Panc1 (cell line): Measurements from ENCODE around the gene NXPH4. TPM values are rescaled to one million over a fixed set of nuclear protein-coding genes. Genes with fewer than 3 reads are reported as not detected.

Source experiments
- ATAC-seq: fragments of 200-7000 bp; cut with Tn5 transposase; 2 replicates; pipeline ENCODE4 v1.9.1; 2020; ENCODE audit warnings: mild to moderate bottlenecking, moderate library complexity
- BruUV-seq: library from RNA; stranded (reverse); fragments of 400-500 nt; replicated peaks from 2 replicates; lab custom pipeline; 2021; lab: Mats Ljungman, UMichigan
- CTCF ChIA-PET: fragments of 300-600 bp; sonication (Branson Sonifier 250); formaldehyde crosslinking; loops from one replicate; lab custom pipeline; 2022; ENCODE audit warnings: antibody characterized with exemption; lab: Charles Lee
- POLR2A ChIA-PET: fragments of 300-600 bp; sonication (Branson Sonifier 250); formaldehyde crosslinking; loops from one replicate; lab custom pipeline; 2022; ENCODE audit warnings: antibody characterized with exemption; lab: Charles Lee
- DNase-seq: peaks from one replicate; pipeline ENCODE4 v3.0.0-alpha.2; 2010; ENCODE audit warnings: low read depth, low spot score
- H3K27ac ChIP-seq: 2 replicates; pipeline ENCODE4 v1.5.1; 2011; ENCODE audit warnings: mild to moderate bottlenecking, low read length, inconsistent platforms
- H3K27me3 ChIP-seq: fragments of 200-500 bp; sonication (Bioruptor generic); 2 replicates; pipeline ENCODE4 v1.6.0; 2014; ENCODE audit warnings: low read length, inconsistent platforms; ENCODE audit not compliant: control insufficient read depth, insufficient read depth
- H3K36me3 ChIP-seq: fragments of 200-500 bp; sonication (Bioruptor generic); 2 replicates; pipeline ENCODE4 v1.5.1; 2014; ENCODE audit warnings: inconsistent platforms, mild to moderate bottlenecking, low read length, moderate library complexity; ENCODE audit not compliant: control insufficient read depth, insufficient read depth
- H3K4me1 ChIP-seq: 2 replicates; pipeline ENCODE4 v1.5.1; 2011; ENCODE audit warnings: inconsistent platforms, mild to moderate bottlenecking, low read length, moderate library complexity; ENCODE audit not compliant: control insufficient read depth, insufficient read depth
- H3K4me3 ChIP-seq, 2 experiments: 2 replicates each; pipeline ENCODE4 v1.5.1; 2011 to 2012; ENCODE audit warnings: low read depth in 2 of 2, low read length in 2 of 2, mild to moderate bottlenecking in 2 of 2, inconsistent platforms in 1 of 2, moderate library complexity in 1 of 2
- H3K9me3 ChIP-seq: fragments of 200-500 bp; sonication (Bioruptor generic); 2 replicates; pipeline ENCODE4 v1.5.1; 2014; ENCODE audit warnings: low read depth, mild to moderate bottlenecking, inconsistent platforms, low read length, moderate library complexity; ENCODE audit not compliant: control insufficient read depth, insufficient read depth
- POLR2AphosphoS5 ChIP-seq: IDR thresholded peaks from 2 replicates; pipeline ENCODE4 v1.6.1; 2012; ENCODE audit warnings: mild to moderate bottlenecking, low read depth, low read length, moderate library complexity
- SIN3A ChIP-seq: IDR thresholded peaks from 2 replicates; pipeline ENCODE4 v1.6.1; 2012; ENCODE audit warnings: low read depth, mild to moderate bottlenecking, low read length, moderate library complexity, borderline replicate concordance; ENCODE audit not compliant: insufficient read depth
- TCF7L2 ChIP-seq: IDR thresholded peaks from 2 replicates; pipeline ENCODE4 v1.6.1; 2011; ENCODE audit warnings: mild to moderate bottlenecking, low read depth, low read length, inconsistent platforms
- in situ Hi-C: cut with HindIII; loops from 2 replicates; pipeline ENCODE4 v1.10.0; 2016; ENCODE audit warnings: low sequenced_read_pairs, low pct_unique_long_range_greater_than_20kb
- intact Hi-C: fragments of 100-400 bp; cut with micrococcal nuclease; formaldehyde crosslinking; loops from one replicate; pipeline ENCODE4 v1.10.0; 2022; ENCODE audit not compliant: unreplicated experiment
- total RNA-seq: library from RNA; stranded (reverse); gene quantifications from one replicate; pipeline ENCODE4 v1.2.1, GENCODE V29; 2021; ENCODE audit not compliant: unreplicated experiment
- TF ChIP-seq, protein P1 (sequence below), 2 experiments: IDR thresholded peaks; 2 replicates each; pipeline ENCODE4 v1.6.1; 2011 to 2012; ENCODE audit warnings: low read depth in 2 of 2, control low read depth in 1 of 2, low read length in 1 of 2, mild to moderate bottlenecking in 1 of 2, moderate library complexity in 1 of 2; ENCODE audit not compliant: insufficient read depth in 1 of 2
- TF ChIP-seq, protein P2 (sequence below): fragments of 450-650 bp; IDR thresholded peaks from 2 replicates; pipeline ENCODE4 v1.5.1; 2017; ENCODE audit warnings: mild to moderate bottlenecking

NXPH4 gene
- total RNA-seq, 1 experiment from 2014 or later = 2.1 TPM

- POLR2A ChIA-PET = interaction anchor here (0.6 kb wide), 1 partner anchor 14 kb away, joined by 6 read pairs; no protein-coding TSS in a partner anchor
- ATAC-seq (no peak), DNase-seq (no peak)
- TF ChIP-seq POLR2AphosphoS5 (no peak), TCF7L2 (no peak), SIN3A (no peak)
- TF ChIP-seq, protein P1, sequence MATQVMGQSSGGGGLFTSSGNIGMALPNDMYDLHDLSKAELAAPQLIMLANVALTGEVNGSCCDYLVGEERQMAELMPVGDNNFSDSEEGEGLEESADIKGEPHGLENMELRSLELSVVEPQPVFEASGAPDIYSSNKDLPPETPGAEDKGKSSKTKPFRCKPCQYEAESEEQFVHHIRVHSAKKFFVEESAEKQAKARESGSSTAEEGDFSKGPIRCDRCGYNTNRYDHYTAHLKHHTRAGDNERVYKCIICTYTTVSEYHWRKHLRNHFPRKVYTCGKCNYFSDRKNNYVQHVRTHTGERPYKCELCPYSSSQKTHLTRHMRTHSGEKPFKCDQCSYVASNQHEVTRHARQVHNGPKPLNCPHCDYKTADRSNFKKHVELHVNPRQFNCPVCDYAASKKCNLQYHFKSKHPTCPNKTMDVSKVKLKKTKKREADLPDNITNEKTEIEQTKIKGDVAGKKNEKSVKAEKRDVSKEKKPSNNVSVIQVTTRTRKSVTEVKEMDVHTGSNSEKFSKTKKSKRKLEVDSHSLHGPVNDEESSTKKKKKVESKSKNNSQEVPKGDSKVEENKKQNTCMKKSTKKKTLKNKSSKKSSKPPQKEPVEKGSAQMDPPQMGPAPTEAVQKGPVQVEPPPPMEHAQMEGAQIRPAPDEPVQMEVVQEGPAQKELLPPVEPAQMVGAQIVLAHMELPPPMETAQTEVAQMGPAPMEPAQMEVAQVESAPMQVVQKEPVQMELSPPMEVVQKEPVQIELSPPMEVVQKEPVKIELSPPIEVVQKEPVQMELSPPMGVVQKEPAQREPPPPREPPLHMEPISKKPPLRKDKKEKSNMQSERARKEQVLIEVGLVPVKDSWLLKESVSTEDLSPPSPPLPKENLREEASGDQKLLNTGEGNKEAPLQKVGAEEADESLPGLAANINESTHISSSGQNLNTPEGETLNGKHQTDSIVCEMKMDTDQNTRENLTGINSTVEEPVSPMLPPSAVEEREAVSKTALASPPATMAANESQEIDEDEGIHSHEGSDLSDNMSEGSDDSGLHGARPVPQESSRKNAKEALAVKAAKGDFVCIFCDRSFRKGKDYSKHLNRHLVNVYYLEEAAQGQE (IDR thresholded peaks at IDR 0.05; ENCODE audit: insufficient read depth in 1 of 2, low read depth in 2 of 2, low read length in 1 of 2) = no peak
- TF ChIP-seq, protein P2, sequence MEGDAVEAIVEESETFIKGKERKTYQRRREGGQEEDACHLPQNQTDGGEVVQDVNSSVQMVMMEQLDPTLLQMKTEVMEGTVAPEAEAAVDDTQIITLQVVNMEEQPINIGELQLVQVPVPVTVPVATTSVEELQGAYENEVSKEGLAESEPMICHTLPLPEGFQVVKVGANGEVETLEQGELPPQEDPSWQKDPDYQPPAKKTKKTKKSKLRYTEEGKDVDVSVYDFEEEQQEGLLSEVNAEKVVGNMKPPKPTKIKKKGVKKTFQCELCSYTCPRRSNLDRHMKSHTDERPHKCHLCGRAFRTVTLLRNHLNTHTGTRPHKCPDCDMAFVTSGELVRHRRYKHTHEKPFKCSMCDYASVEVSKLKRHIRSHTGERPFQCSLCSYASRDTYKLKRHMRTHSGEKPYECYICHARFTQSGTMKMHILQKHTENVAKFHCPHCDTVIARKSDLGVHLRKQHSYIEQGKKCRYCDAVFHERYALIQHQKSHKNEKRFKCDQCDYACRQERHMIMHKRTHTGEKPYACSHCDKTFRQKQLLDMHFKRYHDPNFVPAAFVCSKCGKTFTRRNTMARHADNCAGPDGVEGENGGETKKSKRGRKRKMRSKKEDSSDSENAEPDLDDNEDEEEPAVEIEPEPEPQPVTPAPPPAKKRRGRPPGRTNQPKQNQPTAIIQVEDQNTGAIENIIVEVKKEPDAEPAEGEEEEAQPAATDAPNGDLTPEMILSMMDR = no peak
- CTCF ChIA-PET = interaction anchor here (0.6 kb wide), 2 partner anchors 42 to 385 kb away, joined by 3 to 8 read pairs; no protein-coding TSS in a partner anchor
- BruUV-seq = no TSS peak
- Histone ChIP-seq H3K36me3 (no peaks in the 10 kb centered on the region), H3K27me3 (no peaks in the 10 kb centered on the region), H3K9me3 (no peaks in the 10 kb centered on the region), H3K4me3 (no peak overlapping the region), H3K27ac (no peak overlapping the region), H3K4me1 (no peaks in the 10 kb centered on the region)
- intact Hi-C loops (no loop called here), in situ Hi-C loops (no loop called here)
Measured at GRCh38 chr12:57198329-57198728, 18.3 kb upstream of the NXPH4 start.

GRCh38 chr12:57199191-57199590 is 17.4 kb upstream of the NXPH4 start:
- no peak for DNase-seq
- ATAC-seq = no peak
- no peaks in the 10 kb centered on the region for H3K4me1 ChIP-seq
- H3K27me3 ChIP-seq = no peaks in the 10 kb centered on the region
- no peaks in the 10 kb centered on the region for H3K36me3 ChIP-seq
- ChIA-PET POLR2A (no interaction called here), CTCF (interaction anchor here (0.5 kb wide), 1 partner anchor 71 kb away, joined by 3 read pairs; the partner anchor contains the start of gene LRP1)
- no peaks in the 10 kb centered on the region for H3K9me3 ChIP-seq
- intact Hi-C loops = no loop called here
- no peak overlapping the region for H3K4me3 ChIP-seq
- H3K27ac ChIP-seq = no peak overlapping the region
- BruUV-seq = no TSS peak
- TF ChIP-seq SIN3A = no peak
- TF ChIP-seq, protein P1 (IDR thresholded peaks at IDR 0.05; ENCODE audit: insufficient read depth in 1 of 2, low read depth in 2 of 2, low read length in 1 of 2) = no peak
- TF ChIP-seq, protein P2 = no peak
- TF ChIP-seq POLR2AphosphoS5 = no peak
- TF ChIP-seq TCF7L2 = no peak
- in situ Hi-C loops = no loop called here
